Renal cortex interstitium (tissue), 11 donors: ENCODE data around the gene SFRP5. TPM values are rescaled to one million over a fixed set of nuclear protein-coding genes. Genes with fewer than 3 reads are reported as not detected.

Source experiments
- DNase-seq, 11 donors: peaks; one replicate each; pipeline ENCODE4 v3.0.0-alpha.2; 2013; ENCODE audit warnings: low read depth in 9 of 11, low spot score in 4 of 11; ENCODE audit errors: extremely low read depth in 1 of 11
- polyA plus RNA-seq, 3 donors: library from polyadenylated mRNA; unstranded; fragments of 120-200 nt; gene quantifications; one replicate each; pipeline ENCODE4 v1.2.1, GENCODE V29; 2013; ENCODE audit not compliant: insufficient read length in 3 of 3

The SFRP5 gene
- polyA plus RNA-seq, 3 donors, result 0.08 to 0.11 (median 0.11) TPM

DNA sequence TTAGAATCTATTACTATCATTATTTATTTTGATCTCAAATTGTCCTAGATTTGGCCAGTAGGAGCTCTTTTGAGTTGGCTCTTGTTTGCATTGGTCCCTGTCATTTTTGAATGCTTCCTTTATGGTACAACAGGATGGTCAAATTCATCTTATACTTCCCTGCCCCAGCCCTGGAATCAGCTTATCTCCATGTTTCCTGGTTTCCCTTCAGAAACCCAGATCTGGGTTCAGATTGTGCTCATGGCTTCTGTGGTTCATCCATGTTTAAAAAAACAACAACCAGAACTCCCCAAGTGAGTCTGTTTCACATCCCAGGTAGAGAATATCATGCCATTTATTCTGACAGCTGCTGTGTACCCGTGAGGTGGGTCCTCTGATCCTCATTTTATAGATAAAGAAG lies 24.2 kb downstream of the SFRP5 start:
- no peak for DNase-seq

DNA sequence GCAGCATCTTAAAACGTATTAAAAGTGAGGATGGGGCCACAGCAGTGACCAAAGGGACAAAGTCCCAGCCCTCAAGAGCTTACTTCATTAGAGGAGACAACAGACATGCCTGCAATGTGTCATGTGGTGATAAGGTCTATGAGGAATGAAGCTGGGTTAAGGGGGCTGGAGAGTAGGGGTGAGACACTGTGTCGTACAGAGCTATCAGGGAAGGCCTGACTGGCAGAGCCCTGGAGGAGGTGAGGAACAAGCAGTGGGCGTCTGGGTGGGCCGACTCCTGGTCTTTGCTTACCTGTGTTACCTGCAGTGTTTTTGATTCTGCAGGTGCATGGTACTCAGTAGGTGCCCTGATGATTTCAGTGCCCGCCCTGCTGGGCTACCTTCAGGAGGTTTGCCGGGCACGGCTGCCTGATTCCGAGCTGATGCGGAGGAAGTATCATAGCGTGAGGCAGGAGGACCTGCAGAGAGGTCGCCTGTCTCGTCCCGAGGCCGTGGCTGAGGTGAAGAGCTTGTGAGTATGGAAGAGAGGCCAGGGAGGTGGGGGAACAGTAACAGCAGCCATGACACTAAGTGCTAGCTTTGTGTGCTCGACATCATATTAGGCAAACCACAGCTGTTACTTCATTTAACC lies 27.3 kb downstream of the SFRP5 start:
- no peak for DNase-seq

DNA sequence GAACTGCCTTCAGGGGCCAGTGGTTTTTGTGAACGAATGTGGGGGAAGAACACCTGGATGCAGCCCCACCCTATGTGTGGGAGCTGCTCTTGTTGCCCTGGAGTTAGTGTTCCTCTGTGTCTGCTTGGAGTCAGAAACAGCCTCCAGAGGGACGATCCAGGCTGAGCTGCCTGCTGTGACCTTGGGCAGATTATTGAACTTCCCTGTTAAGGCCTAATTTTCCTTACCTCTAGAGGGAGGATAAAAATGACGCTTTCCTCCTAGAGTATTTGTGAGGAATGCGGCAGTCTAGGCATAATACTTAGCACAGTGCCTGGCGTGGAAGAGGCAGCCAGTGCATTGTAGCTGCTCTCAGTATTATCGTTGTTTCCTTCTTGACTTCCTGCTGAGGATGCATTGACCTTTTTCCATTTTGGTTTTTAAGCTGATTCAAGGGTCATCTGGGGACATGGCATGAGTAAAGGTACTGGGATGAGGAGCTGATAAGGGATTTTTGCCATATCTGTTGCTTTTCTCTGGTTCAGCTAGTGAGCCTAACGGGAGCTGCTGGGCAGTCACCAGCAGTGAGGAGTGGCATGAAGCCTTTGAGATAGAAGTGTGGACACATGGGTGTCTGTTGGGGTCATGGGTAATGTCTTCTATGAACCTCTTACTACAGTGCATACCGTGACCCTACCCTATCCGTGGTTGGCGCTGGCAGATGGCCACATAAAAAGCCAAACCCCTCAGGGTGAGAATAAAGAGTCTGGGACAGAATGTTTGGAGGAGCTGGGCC lies 28.4 kb downstream of the SFRP5 start:
- no peak for DNase-seq

DNA sequence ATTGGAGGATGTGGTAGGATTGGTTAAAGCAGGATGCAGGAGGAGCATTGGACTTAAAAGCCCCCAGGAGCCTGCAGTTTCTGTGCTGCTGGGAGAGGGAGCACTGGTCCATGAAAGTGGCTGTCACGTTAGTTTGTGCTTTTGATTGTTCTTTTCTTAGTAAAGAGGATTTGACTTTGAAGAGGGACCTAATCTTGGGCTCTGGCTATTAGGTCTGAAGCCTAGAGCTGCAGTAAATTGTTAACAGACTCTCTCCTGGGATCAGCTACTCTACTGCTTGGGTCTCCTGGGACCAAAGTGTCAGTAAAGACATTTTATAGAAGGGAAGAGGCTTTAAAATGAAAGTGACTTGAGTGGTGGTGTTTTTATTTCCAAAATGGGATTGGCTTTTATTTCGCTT lies 31.2 kb downstream of the SFRP5 start:
- DNase-seq, result no peak

DNA sequence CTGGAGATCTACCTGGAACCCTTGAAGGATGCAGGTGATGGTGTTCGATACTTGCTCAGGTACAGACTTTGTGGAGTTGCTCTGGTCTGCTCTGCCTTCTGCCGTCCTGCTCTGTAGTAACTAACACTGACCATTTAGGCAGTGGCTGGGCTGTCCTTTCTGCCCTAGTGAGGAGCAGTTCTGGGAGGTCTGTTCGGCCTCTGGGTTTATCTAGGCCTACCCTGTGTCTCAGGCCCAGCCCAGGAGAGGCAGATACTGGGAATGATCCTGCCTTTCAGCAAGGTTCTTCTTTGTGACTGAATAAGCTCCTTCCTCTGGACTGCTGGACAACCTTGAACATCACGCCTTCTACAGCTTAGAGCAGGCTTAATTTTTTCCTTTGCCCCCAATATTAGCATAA lies 33.2 kb downstream of the SFRP5 start:
- DNase-seq, result no peak

DNA sequence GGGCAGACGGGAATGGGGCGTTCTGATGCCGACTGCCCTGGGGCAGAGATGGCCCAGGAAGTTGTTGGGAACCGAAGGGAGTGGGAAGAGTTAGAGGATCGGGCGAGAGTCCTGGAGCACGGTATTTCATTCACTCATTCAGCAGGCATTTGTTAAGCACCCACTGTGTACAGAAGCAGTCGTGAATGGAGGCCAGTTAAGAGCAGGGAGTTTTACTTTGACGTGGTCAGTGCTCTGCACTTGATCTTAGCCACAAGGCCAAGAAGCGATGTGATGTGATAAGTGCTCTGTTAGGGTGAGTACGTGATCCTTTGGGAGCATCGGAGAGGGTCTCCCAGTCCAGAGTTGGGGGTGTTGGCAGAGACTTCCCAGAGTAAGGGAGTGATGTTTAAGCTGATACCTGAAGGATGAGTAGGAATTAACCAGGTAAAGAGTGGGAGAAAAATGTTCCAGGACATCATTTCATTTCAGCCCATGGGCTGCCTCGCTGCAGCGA lies 34.0 kb downstream of the SFRP5 start:
- DNase-seq, result no peak

DNA sequence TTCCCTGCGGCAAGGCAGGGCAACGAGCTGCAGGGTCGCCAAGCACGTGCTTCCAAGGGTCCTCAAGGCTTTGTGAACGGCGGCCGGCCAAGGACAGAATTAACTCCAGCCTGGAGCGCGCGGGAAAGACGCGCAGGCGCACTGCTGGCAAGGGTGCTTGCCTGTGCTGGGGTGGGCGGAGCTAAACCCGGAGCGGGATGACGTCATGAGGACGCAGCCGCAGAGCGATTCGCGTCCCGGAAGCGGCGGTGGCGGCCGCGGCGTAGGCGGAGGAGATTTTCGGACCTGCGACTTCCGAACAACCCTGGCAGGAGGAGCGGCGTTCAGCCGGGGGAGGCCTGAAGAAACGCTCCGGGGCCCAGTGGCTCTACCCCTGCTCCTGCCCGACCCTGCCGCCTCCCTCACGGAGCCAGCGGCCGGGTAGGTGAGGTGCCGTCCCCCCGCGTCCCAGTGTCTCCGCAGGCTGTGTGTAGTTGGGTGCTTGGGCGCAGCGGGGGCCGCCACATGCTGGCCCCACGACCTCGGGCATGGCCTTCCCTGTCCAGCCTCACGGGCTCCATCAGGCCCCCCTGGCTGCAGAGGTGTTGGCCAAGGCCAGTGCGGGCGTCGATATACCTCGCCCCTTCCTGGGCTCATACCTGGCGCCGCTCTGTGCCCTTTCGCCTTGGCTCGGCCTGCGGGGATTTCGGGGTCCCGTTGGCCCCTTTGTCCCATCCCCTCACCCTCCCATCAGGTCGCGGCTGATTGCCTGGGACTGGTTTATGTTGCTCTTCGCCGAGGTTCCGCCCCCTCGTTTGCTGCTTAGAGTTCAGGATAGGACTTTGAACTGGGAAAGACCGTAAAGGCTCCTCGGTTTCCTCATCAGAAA lies 34.7 kb downstream of the SFRP5 start, which contains the start of gene ZFYVE27:
Gene ZFYVE27, plus strand, starts transcription at position 227 of the 868 bp plus-strand sequence. CDS start 1,350 bp downstream, outside the sequence.
- DNase-seq, result peak; percentile 84 to 97 (median 94)

DNA sequence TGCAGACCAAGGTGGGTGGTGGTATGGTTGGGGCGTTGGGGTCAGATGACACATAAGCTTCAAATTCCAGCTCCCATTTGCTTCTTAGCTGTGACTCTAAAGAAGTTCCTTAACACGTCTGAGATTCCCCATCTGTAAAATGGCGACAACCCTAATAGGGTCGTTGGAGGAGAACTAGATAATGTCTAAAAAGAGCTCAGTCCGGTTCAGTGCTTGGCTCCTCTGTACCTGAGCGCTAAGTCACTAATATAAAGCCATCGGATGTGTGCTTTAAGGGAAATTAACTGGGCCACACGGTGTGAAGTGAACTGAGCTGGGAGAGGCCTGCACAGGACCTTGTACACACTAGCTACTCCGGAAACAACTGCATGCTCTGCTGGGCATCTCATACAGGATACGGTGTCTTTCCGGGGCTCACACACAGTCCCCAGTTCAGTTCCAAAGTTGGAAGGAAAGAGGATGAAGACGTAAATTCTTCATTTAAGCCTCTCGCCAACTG lies 35.3 kb downstream of the SFRP5 start:
- DNase-seq, result no peak

DNA sequence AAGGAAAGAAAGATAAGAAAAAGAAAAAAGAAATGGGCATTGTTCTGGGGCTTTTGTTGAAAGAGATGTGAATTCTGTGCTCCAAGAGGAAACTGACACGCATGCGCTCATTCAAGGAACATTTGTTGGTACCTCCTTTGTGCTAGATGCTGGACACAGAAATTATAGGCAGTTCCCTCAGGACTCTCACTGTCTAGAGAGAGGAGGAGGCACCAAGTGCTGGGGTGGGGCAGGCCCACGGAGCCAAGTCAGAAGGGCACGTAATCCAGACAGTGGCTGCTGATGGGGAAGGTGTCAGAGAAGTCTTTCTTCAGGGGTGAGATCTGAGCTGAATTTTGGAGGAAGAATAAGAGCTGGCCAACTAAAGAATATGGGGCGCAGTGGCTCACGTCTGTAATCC lies 37.8 kb downstream of the SFRP5 start:
- DNase-seq, result no peak

DNA sequence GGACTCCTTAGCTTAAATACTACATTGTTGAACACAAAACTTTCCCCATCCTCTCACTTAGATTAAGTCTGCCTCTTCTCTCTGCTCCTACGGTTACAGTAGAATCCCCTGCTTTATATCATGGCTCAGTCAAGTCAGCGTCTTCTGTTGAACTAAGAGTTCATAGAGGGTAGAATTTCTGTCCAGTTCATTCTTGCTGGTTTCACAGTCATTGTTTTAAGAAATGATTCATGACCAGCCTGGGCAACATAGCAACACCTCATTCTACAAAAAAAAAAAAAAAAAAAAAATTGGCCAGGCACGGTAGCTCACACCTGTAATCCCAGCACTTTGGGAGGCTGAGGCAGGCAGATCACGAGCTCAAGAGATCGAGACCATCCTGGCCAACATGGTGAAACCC lies 38.5 kb downstream of the SFRP5 start:
- no peak for DNase-seq

DNA sequence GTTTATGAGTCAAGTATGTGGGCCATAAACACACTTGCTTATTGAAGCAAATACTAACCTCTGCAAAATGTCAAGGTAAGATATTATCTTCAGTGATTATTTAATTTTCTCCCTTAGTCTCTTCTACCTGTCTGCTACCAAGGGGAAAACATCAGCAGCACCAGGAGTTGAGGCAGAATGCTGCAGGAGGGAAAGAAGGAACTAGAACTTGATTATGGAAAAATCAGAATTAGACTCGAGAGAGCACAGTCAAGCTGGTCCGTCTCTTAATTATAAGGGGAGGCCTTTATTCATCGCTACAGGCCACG lies 39.8 kb downstream of the SFRP5 start:
- no peak for DNase-seq

DNA sequence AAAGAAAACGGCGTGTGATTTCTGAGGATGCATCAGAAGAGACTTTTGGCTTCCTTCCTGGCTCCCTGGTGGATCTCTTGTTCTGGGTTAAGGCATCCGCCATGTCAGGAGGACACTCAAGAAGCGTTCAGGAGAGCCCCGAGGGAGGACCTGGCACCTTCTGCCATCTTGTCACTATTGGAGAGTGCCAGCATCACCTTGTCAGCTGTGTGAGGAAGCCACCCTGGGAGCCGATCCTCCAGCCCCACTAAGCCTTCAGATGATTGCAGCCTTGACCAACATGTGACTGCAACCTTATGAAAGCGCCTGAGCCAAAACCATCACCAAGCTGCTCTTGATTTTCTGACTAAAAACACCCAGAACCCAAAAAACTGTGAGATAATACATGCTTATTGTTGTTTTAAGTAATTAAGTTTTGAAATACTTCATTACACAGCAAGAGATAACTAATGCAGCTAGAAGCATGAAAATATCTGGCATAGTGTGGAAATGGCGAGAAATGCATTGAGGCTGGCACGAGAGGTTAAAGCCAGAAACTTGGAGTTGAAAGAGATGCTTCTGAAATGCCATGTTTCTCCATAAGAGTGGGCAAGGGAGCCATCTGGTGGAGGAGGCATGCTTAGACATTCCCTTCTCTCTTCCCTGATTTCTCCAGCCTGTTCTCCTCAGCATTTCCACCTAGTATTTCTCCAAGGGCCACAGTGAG lies 40.3 kb downstream of the SFRP5 start:
- DNase-seq, result peak in 8 of 11 donors; percentile 49 to 77 (median 64)

DNA sequence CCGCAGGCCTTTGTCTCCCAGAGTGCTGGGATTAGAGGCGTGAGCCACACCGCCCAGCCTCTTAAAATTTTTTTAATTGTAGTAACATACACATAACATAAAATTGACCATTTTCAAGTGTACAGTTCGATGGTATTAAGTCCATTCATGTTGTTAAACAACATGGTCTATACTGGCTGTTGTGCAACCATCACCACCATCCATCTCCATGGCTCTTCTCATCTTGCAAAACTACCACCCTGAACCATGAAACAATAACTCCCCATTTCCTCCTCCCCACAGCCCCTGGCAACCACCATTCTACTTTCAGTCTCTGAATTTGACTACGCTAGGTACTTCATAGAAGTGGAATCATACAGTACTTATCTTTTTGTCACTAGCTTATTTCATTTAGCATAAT lies 42.8 kb downstream of the SFRP5 start:
- DNase-seq, result no peak

DNA sequence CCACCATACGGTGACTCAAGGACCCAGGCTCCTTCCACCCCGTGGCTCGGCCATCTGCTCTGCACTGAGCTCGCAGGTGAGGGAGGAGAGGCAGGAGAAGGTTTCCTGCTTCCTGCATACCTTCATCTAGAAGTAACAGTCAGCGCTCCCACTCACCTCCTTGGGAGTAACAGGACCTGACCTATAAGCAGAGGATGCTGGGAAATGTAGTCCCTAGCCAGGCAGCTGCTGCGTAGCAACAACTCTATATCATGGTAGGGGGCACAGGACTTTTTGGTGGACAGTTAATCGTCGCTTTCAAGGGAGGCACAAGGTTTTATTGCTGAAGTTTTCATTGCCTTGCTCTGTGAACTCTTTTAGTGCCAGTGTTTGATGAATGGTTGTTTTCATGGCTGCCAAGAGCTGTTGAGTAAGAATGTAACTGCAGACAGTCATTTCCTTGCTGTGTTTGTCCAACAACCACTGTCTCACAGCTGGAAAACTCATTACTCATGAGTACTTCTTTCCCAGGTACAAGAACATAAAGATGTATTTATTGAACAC lies 45.1 kb downstream of the SFRP5 start:
- peak in 7 of 11 donors; percentile 43 to 77 (median 62) for DNase-seq

DNA sequence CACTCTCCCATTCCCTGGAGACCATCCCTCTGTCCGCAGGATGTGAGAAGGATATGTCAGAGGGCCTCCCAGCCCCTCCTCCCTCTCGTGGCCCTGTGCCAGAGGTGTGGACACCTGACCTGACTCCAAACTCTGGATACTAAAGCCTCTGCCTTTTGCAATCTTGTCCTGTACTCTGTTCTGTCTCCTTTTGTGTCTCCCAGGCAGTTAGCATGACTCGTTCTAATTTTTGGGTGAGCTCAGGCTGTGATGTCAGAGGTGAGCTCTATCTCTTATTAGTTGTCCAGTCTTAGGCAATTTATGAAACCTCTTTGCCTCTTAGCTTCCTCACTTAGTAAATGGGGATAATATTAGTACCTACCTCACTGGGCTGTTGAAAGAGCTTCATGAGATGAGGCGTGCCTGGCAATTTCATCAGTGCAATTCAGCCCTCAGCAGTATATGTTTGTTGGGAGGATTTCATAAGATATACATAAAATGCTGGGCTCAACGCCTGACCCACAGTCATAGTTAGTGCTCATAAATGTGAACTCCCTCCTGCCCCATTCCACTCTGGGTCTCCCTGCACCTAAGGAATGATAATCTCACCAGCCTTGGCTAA lies 47.4 kb downstream of the SFRP5 start:
- no peak for DNase-seq

DNA sequence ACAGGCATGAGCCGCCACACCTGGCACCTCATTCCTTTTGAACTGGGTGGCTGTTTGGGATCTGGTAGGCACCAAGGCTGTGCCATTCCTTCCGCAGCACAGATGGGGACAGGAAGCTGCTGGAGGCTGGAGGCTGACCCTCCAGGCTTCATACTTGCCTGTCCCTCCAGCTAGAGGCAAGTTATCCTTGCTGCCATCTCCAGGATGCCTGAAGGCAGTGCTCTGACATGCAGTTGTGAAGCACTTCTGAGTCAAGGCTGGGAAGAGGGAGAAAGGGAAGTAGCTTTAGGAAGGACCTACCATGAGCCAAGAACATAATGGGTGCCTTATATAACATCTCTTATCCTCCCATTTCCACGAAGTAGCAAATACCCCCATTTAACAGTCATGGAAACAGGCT lies 48.8 kb downstream of the SFRP5 start:
- DNase-seq, result no peak

DNA sequence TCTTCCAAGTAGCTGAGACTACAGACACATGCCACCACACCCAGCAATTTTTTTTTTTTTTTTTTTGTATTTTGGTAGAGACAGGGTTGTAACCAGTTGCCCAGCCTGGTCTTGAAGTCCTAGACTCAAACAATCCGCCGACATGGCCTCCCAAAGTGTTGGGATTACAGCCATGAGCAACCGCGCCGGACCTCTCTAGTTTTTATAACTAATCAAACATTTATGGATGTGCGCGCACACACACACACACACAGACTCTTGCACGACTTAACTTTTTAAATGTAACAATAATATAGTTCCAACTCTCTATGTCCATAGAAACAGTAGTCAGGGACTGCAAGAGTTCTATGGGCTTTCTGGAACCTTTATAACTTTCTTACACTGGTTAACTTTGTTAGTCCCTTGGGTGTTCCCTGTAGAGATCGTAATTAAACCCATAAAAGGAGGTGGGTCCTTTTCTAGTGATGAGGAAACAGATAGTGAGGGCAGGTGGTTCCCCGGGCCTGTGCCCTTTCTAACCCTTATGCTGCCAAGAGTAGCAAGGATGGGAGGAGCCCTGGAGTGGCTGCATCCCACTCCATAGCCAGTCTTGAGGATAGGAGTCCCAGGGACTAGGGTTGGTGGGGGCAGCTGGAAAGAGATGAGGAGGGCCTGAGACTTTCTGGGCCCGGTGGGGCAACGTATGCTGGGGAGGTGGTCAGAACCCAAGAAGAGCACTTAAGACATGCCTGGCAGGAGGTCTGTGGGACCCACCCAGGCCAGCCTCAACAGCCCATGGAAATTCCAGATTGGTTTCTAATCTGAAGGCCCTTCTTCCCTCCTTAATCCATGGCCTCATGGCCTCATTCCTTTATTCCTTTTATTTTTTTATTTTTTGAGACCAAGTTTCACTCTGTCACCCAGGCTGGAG lies 49.7 kb downstream of the SFRP5 start:
- no peak for DNase-seq
